SK-N-SH (cell line): ENCODE data around the gene ANK2. TPM values are rescaled to one million over a fixed set of nuclear protein-coding genes. Genes with fewer than 3 reads are reported as not detected.

ENCODE experiments used
- CTCF ChIA-PET: fragments of 300-600, 350-600 bp; formaldehyde crosslinking; extraction: SDS; loops from one replicate; lab custom pipeline; 2021; lab: Yijun Ruan, JAX
- POLR2A ChIA-PET: fragments of 350-600 bp; sonication (Branson Sonifier 250); formaldehyde crosslinking; extraction: SDS; loops from one replicate; lab custom pipeline; 2020; ENCODE audit warnings: antibody characterized with exemption, inconsistent platforms; lab: Yijun Ruan, JAX
- DNase-seq: peaks from one replicate; pipeline ENCODE4 v3.0.0; 2012
- H2AFZ ChIP-seq: fragments of 200-600 bp; sonication (generic); 2 replicates; pipeline ENCODE4 v1.8.1; 2016; ENCODE audit warnings: antibody characterized with exemption, mild to moderate bottlenecking, low read depth
- H3F3A ChIP-seq: fragments of 200-600 bp; sonication (generic); replicated peaks from 2 replicates; pipeline ENCODE3; 2016; ENCODE audit warnings: antibody characterized with exemption, mild to moderate bottlenecking; ENCODE audit not compliant: insufficient read depth
- H3K27ac ChIP-seq, 2 experiments: fragments of 200-500 bp in 1 of 2; fragments of 200-600 bp in 1 of 2; sonication (Bioruptor generic) in 1 of 2; sonication (generic), shearing (Covaris generic) in 1 of 2; 2 replicates each; pipeline versions ENCODE4 v1.5.1 to v1.6.1; 2014 to 2016; ENCODE audit warnings: low read depth in 2 of 2, inconsistent platforms in 1 of 2, low read length in 1 of 2, mild to moderate bottlenecking in 1 of 2, mixed read lengths in 1 of 2
- H3K27me3 ChIP-seq: fragments of 200-600 bp; sonication (generic), shearing (Covaris generic); 2 replicates; pipeline ENCODE4 v1.6.1; 2016; ENCODE audit warnings: mixed run types; ENCODE audit not compliant: insufficient read depth
- H3K36me3 ChIP-seq, 2 experiments: fragments of 200-500 bp in 1 of 2; fragments of 200-600 bp in 1 of 2; sonication (Bioruptor generic) in 1 of 2; sonication (generic) in 1 of 2; replicated peaks in 1 of 2; 2 replicates each; pipeline versions ENCODE3 to v1.5.1; 2014 to 2016; ENCODE audit warnings: low read length in 1 of 2, mild to moderate bottlenecking in 1 of 2; ENCODE audit not compliant: insufficient read depth in 2 of 2, control insufficient read depth in 1 of 2
- H3K4me1 ChIP-seq, 2 experiments: fragments of 200-500 bp in 1 of 2; fragments of 200-600 bp in 1 of 2; sonication (Bioruptor generic) in 1 of 2; sonication (generic), shearing (Covaris generic) in 1 of 2; 2 replicates each; pipeline versions ENCODE4 v1.5.1 to v1.6.1; 2014 to 2016; ENCODE audit warnings: low read depth in 1 of 2, low read length in 1 of 2, mixed run types in 1 of 2; ENCODE audit not compliant: insufficient read depth in 2 of 2, control insufficient read depth in 1 of 2
- H3K4me2 ChIP-seq: fragments of 200-600 bp; sonication (generic), shearing (Covaris generic); 2 replicates; pipeline ENCODE4 v1.6.1; 2017; ENCODE audit warnings: mixed run types
- H3K4me3 ChIP-seq, 2 experiments: fragments of 200-500 bp in 1 of 2; fragments of 200-600 bp in 1 of 2; sonication (Bioruptor generic) in 1 of 2; sonication (generic), shearing (Covaris generic) in 1 of 2; 2 replicates each; pipeline versions ENCODE4 v1.5.1 to v1.8.1; 2014 to 2016; ENCODE audit warnings: low read depth in 2 of 2, inconsistent platforms in 1 of 2, low read length in 1 of 2, mild to moderate bottlenecking in 1 of 2, mixed read lengths in 1 of 2, moderate library complexity in 1 of 2
- H3K79me2 ChIP-seq: fragments of 200-600 bp; sonication (generic); 2 replicates; pipeline ENCODE4 v1.8.1; 2017; ENCODE audit warnings: mild to moderate bottlenecking; ENCODE audit not compliant: insufficient read depth
- H3K9ac ChIP-seq: fragments of 200-600 bp; sonication (generic); 2 replicates; pipeline ENCODE4 v1.6.1; 2017; ENCODE audit warnings: mixed run types
- H3K9me2 ChIP-seq: fragments of 200-600 bp; sonication (generic); 2 replicates; pipeline ENCODE4 v1.6.1; 2017; ENCODE audit warnings: mixed run types
- H3K9me3 ChIP-seq: fragments of 200-600 bp; sonication (generic); 2 replicates; pipeline ENCODE4 v1.6.1; 2017; ENCODE audit warnings: mixed run types, mild to moderate bottlenecking, moderate library complexity
- H4K20me1 ChIP-seq: fragments of 200-600 bp; sonication (generic); 2 replicates; pipeline ENCODE4 v1.6.1; 2017; ENCODE audit warnings: mild to moderate bottlenecking, mixed run types; ENCODE audit not compliant: insufficient read depth
- CHD2 ChIP-seq: fragments of 150-350 bp; IDR thresholded peaks from 2 replicates; pipeline ENCODE4 v1.6.1; 2018; ENCODE audit warnings: low read length; ENCODE audit not compliant: partially characterized antibody
- EZH2phosphoT487 ChIP-seq: fragments of 200-600 bp; sonication (generic); IDR thresholded peaks from 2 replicates; pipeline ENCODE4 v1.6.1; 2017; ENCODE audit warnings: low read depth, mixed run types, mild to moderate bottlenecking, antibody characterized with exemption, moderate library complexity, borderline replicate concordance
- FOSL2 ChIP-seq: IDR thresholded peaks from 2 replicates; pipeline ENCODE4 v1.4.0; 2012; ENCODE audit warnings: low read depth, mild to moderate bottlenecking, moderate library complexity, borderline replicate concordance
- GATA2 ChIP-seq: sonication (generic); formaldehyde crosslinking; IDR thresholded peaks from 2 replicates; pipeline ENCODE4 v1.5.0; 2020; ENCODE audit warnings: mild to moderate bottlenecking, missing genetic modification reagents
- IRF3 ChIP-seq: fragments of 150-350 bp; IDR thresholded peaks from 2 replicates; pipeline ENCODE4 v1.6.1; 2016; ENCODE audit warnings: mild to moderate bottlenecking, low read depth, low read length
- JUND ChIP-seq: IDR thresholded peaks from 2 replicates; pipeline ENCODE4 v1.4.0; 2012
- MEF2A ChIP-seq: IDR thresholded peaks from 2 replicates; pipeline ENCODE4 v1.4.0; 2012; ENCODE audit warnings: low read depth, borderline replicate concordance
- NRF1 ChIP-seq: IDR thresholded peaks from 2 replicates; pipeline ENCODE4 v1.6.1; 2012; ENCODE audit warnings: low read depth, mild to moderate bottlenecking, low read length
- PBX3 ChIP-seq: IDR thresholded peaks from 2 replicates; pipeline ENCODE4; 2012
- POLR2AphosphoS5 ChIP-seq: IDR thresholded peaks from 2 replicates; pipeline ENCODE4 v1.6.1; 2012; ENCODE audit warnings: low read depth, low read length
- RCOR1 ChIP-seq: fragments of 150-350 bp; IDR thresholded peaks from 2 replicates; pipeline ENCODE4 v1.6.1; 2017; ENCODE audit warnings: antibody characterized with exemption, low read length
- REST ChIP-seq: IDR thresholded peaks from 2 replicates; pipeline ENCODE4 v1.6.1; 2012; ENCODE audit warnings: mild to moderate bottlenecking, low read depth, low read length, moderate library complexity
- RFX5 ChIP-seq: IDR thresholded peaks from 2 replicates; pipeline ENCODE4 v1.6.1; 2012; ENCODE audit warnings: mild to moderate bottlenecking, improper control_type of control experiment, low read length
- RXRA ChIP-seq: IDR thresholded peaks from 2 replicates; pipeline ENCODE4 v1.4.0; 2012; ENCODE audit warnings: low read depth, mild to moderate bottlenecking, borderline replicate concordance
- SIN3A ChIP-seq: IDR thresholded peaks from 2 replicates; pipeline ENCODE4 v1.6.1; 2012; ENCODE audit warnings: low read depth, mild to moderate bottlenecking, low read length, moderate library complexity, borderline replicate concordance
- TAF1 ChIP-seq: IDR thresholded peaks from 2 replicates; pipeline ENCODE4 v1.6.1; 2012; ENCODE audit warnings: low read depth, mild to moderate bottlenecking, low read length, moderate library complexity, borderline replicate concordance
- TCF12 ChIP-seq: IDR thresholded peaks from 2 replicates; pipeline ENCODE4 v1.4.0; 2012
- WGBS: methylation state at CpG from one replicate; pipeline ENCODE4 v1.1.6; 2017; ENCODE audit warnings: low lambda C conversion rate; 5-methylcytosine and 5-hydroxymethylcytosine counted together
- polyA plus RNA-seq, 3 experiments: library from polyadenylated mRNA; depleted of rRNA; stranded (reverse); fragments of >200 nt; gene quantifications; 2 replicates each; pipeline ENCODE4 v1.2.3, GENCODE V29; 2012
- TF ChIP-seq, protein P1 (sequence below): fragments of 200-600 bp; sonication (generic); IDR thresholded peaks from 2 replicates; pipeline ENCODE4 v1.6.1; 2017; ENCODE audit warnings: antibody characterized with exemption, mild to moderate bottlenecking, moderate library complexity
- TF ChIP-seq, protein P2 (sequence below): IDR thresholded peaks from 2 replicates; pipeline ENCODE4 v1.4.0; 2012; ENCODE audit warnings: low read depth, borderline replicate concordance

The ANK2 gene
- polyA plus RNA-seq, 1 of the 3 experiments (the other 2 are of a cell fraction) = 0.69 TPM

- no peaks in the 10 kb centered on the region for H3K27me3 ChIP-seq
- no peaks in the 10 kb centered on the region; the same call in 1 of the 2 replicates for H3K9me2 ChIP-seq
- no peak overlapping the region for H3K4me3 ChIP-seq
- peaks cover 0 to 17% of the 10 kb centered on the region in 2 experiments for H3K36me3 ChIP-seq
- H3K9ac ChIP-seq = no peak overlapping the region
- no peak for DNase-seq
- H3K27ac ChIP-seq = no peak overlapping the region
- no peak overlapping the region for H3K4me2 ChIP-seq
- no peaks in the 10 kb centered on the region for H4K20me1 ChIP-seq
- TF ChIP-seq SIN3A (no peak), TCF12 (no peak), MEF2A (no peak), RXRA (no peak), REST (no peak), TAF1 (no peak), CHD2 (no peak), GATA2 (CRISPR knock-in tag) (no peak), JUND (no peak), RCOR1 (no peak), EZH2phosphoT487 (no peak), FOSL2 (no peak), IRF3 (no peak), PBX3 (no peak), NRF1 (no peak), POLR2AphosphoS5 (no peak), RFX5 (no peak)
- TF ChIP-seq, protein P1, sequence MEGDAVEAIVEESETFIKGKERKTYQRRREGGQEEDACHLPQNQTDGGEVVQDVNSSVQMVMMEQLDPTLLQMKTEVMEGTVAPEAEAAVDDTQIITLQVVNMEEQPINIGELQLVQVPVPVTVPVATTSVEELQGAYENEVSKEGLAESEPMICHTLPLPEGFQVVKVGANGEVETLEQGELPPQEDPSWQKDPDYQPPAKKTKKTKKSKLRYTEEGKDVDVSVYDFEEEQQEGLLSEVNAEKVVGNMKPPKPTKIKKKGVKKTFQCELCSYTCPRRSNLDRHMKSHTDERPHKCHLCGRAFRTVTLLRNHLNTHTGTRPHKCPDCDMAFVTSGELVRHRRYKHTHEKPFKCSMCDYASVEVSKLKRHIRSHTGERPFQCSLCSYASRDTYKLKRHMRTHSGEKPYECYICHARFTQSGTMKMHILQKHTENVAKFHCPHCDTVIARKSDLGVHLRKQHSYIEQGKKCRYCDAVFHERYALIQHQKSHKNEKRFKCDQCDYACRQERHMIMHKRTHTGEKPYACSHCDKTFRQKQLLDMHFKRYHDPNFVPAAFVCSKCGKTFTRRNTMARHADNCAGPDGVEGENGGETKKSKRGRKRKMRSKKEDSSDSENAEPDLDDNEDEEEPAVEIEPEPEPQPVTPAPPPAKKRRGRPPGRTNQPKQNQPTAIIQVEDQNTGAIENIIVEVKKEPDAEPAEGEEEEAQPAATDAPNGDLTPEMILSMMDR = no peak
- TF ChIP-seq, protein P2, sequence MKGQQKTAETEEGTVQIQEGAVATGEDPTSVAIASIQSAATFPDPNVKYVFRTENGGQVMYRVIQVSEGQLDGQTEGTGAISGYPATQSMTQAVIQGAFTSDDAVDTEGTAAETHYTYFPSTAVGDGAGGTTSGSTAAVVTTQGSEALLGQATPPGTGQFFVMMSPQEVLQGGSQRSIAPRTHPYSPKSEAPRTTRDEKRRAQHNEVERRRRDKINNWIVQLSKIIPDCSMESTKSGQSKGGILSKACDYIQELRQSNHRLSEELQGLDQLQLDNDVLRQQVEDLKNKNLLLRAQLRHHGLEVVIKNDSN = no peak
- ChIA-PET POLR2A (no interaction called here), CTCF (interaction anchor here (1.0 kb wide), 1 partner anchor 10 kb away, joined by 3 read pairs; no protein-coding TSS in a partner anchor)
- H3K79me2 ChIP-seq = no peaks in the 10 kb centered on the region
- no peaks in the 10 kb centered on the region for H3K4me1 ChIP-seq
- WGBS = 75% methylated on average over 2 of the region's 2 CpGs
- H3F3A ChIP-seq = no peaks in the 10 kb centered on the region
- H2AFZ ChIP-seq = no peak overlapping the region
- H3K9me3 ChIP-seq = no peaks in the 10 kb centered on the region
Measured at GRCh38 chr4:113347245-113347644, 297.8 kb downstream of the ANK2 start.
